Measurements from ENCODE around the gene CYRIA. TPM values are rescaled to one million over a fixed set of nuclear protein-coding genes. Genes with fewer than 3 reads are reported as not detected.
A peak's percentile ranks its signal among the peaks of the same experiment; 100 is the strongest.

Gene CYRIA
- total and polyA plus RNA-seq, 10 of the 15 experiments (the other 5 are each of a cell fraction or from before 2014, with no cell fraction given): 3.0 to 13.1 (median 8.5) TPM

DNA sequence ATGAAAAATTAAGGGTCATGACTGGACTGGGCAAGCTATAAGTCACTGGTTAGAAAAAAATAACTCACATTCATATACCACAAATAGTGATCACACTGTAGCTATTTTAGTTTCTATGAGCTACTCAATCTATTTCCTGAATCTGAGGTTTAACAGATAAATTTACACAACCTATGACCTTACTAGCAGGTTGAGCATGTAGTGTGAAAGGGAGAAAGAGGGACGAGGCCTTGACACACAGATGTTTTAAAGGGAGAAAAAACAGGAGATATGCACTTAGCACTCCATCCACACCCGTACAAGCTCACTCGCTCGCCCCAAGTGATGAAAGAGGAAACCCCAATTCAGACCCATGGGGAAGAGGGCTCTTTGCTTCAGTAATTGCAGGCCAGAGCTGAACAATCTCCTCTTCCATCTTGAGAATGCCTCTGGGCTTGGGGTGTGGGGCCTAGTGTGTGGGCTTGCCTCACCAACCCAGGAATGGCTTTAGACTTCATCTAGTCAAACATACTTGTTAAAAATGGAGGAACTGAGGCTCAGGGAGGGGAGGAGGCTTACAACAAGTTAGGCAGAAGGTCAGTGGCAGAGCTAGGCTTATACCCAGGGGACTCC lies 10.7 kb downstream of the CYRIA start (continued):
- TF ChIP-seq, protein P1, sequence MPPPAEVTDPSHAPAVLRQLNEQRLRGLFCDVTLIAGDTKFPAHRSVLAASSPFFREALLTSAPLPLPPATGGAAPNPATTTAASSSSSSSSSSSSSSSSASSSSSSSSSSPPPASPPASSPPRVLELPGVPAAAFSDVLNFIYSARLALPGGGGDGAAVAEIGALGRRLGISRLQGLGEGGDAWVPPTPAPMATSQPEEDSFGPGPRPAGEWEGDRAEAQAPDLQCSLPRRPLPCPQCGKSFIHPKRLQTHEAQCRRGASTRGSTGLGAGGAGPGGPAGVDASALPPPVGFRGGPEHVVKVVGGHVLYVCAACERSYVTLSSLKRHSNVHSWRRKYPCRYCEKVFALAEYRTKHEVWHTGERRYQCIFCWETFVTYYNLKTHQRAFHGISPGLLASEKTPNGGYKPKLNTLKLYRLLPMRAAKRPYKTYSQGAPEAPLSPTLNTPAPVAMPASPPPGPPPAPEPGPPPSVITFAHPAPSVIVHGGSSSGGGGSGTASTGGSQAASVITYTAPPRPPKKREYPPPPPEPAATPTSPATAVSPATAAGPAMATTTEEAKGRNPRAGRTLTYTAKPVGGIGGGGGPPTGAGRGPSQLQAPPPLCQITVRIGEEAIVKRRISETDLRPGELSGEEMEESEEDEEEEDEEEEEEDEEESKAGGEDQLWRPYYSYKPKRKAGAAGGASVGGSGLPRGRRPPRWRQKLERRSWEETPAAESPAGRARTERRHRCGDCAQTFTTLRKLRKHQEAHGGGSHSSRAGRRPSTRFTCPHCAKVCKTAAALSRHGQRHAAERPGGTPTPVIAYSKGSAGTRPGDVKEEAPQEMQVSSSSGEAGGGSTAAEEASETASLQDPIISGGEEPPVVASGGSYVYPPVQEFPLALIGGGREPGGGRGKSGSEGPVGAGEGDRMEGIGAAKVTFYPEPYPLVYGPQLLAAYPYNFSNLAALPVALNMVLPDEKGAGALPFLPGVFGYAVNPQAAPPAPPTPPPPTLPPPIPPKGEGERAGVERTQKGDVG (CRISPR knock-in tag; IDR thresholded peaks at IDR 0.05): no peak
- TF ChIP-seq ZNF622 (IDR thresholded peaks at IDR 0.05) (no peak), ETV6 (conservative IDR thresholded peaks at IDR 0.05 in 1 of 2, IDR thresholded peaks at IDR 0.05 in 1 of 2; ENCODE audit: borderline replicate concordance in 1 of 2, low read depth in 1 of 2) (peak in 1 of 2 experiments; percentile 86; a peak in 2 of 4 replicates), CEBPB (IDR thresholded peaks at IDR 0.05; ENCODE audit: borderline replicate concordance in 1 of 2, low read depth in 2 of 2, low read length in 2 of 2) (no peak), ATF7 (IDR thresholded peaks at IDR 0.05; ENCODE audit: low read depth) (peak; percentile 88), HDGF (IDR thresholded peaks at IDR 0.05) (no peak), SMC3 (IDR thresholded peaks at IDR 0.05; ENCODE audit: borderline replicate concordance, low read length) (no peak), KDM1A (IDR thresholded peaks at IDR 0.05; ENCODE audit: borderline replicate concordance) (no peak), BACH1 (IDR thresholded peaks at IDR 0.05; ENCODE audit: borderline replicate concordance) (no peak), HDAC2 (IDR thresholded peaks at IDR 0.05) (no peak), NFYB (IDR thresholded peaks at IDR 0.05; ENCODE audit: insufficient read depth, low read depth, low read length) (no peak), TCF3 (IDR thresholded peaks at IDR 0.05; ENCODE audit: borderline replicate concordance, insufficient read depth, low read depth, low read length) (no peak), KAT2A (conservative IDR thresholded peaks at IDR 0.05; ENCODE audit: control insufficient read depth, low read depth, low read length) (no peak), GATAD2B (conservative IDR thresholded peaks at IDR 0.05; ENCODE audit: low read depth) (peak; percentile 66; the same call in 1 of the 2 replicates)
- TF ChIP-seq, protein P2, sequence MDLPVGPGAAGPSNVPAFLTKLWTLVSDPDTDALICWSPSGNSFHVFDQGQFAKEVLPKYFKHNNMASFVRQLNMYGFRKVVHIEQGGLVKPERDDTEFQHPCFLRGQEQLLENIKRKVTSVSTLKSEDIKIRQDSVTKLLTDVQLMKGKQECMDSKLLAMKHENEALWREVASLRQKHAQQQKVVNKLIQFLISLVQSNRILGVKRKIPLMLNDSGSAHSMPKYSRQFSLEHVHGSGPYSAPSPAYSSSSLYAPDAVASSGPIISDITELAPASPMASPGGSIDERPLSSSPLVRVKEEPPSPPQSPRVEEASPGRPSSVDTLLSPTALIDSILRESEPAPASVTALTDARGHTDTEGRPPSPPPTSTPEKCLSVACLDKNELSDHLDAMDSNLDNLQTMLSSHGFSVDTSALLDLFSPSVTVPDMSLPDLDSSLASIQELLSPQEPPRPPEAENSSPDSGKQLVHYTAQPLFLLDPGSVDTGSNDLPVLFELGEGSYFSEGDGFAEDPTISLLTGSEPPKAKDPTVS (IDR thresholded peaks at IDR 0.05; ENCODE audit: low read depth, low read length): no peak
- TF ChIP-seq, protein P3, sequence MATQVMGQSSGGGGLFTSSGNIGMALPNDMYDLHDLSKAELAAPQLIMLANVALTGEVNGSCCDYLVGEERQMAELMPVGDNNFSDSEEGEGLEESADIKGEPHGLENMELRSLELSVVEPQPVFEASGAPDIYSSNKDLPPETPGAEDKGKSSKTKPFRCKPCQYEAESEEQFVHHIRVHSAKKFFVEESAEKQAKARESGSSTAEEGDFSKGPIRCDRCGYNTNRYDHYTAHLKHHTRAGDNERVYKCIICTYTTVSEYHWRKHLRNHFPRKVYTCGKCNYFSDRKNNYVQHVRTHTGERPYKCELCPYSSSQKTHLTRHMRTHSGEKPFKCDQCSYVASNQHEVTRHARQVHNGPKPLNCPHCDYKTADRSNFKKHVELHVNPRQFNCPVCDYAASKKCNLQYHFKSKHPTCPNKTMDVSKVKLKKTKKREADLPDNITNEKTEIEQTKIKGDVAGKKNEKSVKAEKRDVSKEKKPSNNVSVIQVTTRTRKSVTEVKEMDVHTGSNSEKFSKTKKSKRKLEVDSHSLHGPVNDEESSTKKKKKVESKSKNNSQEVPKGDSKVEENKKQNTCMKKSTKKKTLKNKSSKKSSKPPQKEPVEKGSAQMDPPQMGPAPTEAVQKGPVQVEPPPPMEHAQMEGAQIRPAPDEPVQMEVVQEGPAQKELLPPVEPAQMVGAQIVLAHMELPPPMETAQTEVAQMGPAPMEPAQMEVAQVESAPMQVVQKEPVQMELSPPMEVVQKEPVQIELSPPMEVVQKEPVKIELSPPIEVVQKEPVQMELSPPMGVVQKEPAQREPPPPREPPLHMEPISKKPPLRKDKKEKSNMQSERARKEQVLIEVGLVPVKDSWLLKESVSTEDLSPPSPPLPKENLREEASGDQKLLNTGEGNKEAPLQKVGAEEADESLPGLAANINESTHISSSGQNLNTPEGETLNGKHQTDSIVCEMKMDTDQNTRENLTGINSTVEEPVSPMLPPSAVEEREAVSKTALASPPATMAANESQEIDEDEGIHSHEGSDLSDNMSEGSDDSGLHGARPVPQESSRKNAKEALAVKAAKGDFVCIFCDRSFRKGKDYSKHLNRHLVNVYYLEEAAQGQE (IDR thresholded peaks at IDR 0.05; ENCODE audit: low read depth, low read length): no peak
- TF ChIP-seq, protein P4, sequence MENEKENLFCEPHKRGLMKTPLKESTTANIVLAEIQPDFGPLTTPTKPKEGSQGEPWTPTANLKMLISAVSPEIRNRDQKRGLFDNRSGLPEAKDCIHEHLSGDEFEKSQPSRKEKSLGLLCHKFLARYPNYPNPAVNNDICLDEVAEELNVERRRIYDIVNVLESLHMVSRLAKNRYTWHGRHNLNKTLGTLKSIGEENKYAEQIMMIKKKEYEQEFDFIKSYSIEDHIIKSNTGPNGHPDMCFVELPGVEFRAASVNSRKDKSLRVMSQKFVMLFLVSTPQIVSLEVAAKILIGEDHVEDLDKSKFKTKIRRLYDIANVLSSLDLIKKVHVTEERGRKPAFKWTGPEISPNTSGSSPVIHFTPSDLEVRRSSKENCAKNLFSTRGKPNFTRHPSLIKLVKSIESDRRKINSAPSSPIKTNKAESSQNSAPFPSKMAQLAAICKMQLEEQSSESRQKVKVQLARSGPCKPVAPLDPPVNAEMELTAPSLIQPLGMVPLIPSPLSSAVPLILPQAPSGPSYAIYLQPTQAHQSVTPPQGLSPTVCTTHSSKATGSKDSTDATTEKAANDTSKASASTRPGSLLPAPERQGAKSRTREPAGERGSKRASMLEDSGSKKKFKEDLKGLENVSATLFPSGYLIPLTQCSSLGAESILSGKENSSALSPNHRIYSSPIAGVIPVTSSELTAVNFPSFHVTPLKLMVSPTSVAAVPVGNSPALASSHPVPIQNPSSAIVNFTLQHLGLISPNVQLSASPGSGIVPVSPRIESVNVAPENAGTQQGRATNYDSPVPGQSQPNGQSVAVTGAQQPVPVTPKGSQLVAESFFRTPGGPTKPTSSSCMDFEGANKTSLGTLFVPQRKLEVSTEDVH (IDR thresholded peaks at IDR 0.05; ENCODE audit: low read depth, partially characterized antibody): no peak
